GM12878 (cell line): ENCODE measurements around the gene C11orf97. TPM values are rescaled to one million over a fixed set of nuclear protein-coding genes. Genes with fewer than 3 reads are reported as not detected.

ENCODE experiments used
- BCL3 ChIP-seq: IDR thresholded peaks from 2 replicates; pipeline ENCODE4 v1.6.1; 2011; ENCODE audit warnings: borderline replicate concordance, low read depth, mild to moderate bottlenecking, moderate library complexity, low read length; ENCODE audit not compliant: insufficient read depth, poor library complexity, severe bottlenecking
- BHLHE40 ChIP-seq, 2 experiments: fragments of 450-650 bp in 1 of 2; IDR thresholded peaks; 2 replicates each; pipeline ENCODE4 v1.6.1; 2011 to 2017; ENCODE audit warnings: low read depth in 2 of 2, borderline replicate concordance in 1 of 2, improper control_type of control experiment in 1 of 2, low read length in 1 of 2, mild to moderate bottlenecking in 1 of 2
- BMI1 ChIP-seq: fragments of 450-650 bp; IDR thresholded peaks from 2 replicates; pipeline ENCODE4 v1.6.1; 2016; ENCODE audit warnings: mild to moderate bottlenecking, moderate library complexity, borderline replicate concordance
- CBX3 ChIP-seq: fragments of 200-600 bp; sonication (generic); IDR thresholded peaks from 2 replicates; pipeline ENCODE4 v1.6.1; 2016; ENCODE audit warnings: low read depth, borderline replicate concordance
- CREB1 ChIP-seq: IDR thresholded peaks from 2 replicates; pipeline ENCODE4 v1.6.1; 2012; ENCODE audit warnings: low read depth, mild to moderate bottlenecking, inconsistent platforms
- ESRRA ChIP-seq: IDR thresholded peaks from 2 replicates; pipeline ENCODE4 v1.6.1; 2012; ENCODE audit warnings: mild to moderate bottlenecking, low read length, improper control_type of control experiment
- FOXM1 ChIP-seq: IDR thresholded peaks from 2 replicates; pipeline ENCODE4 v1.6.1; 2012; ENCODE audit warnings: low read depth, mild to moderate bottlenecking, inconsistent platforms, low read length, moderate library complexity
- HDAC2 ChIP-seq: fragments of 200-600 bp; sonication (generic); IDR thresholded peaks from 2 replicates; pipeline ENCODE4 v1.6.1; 2017
- HDGF ChIP-seq: fragments of 450-650 bp; IDR thresholded peaks from 2 replicates; pipeline ENCODE4 v1.6.1; 2016; ENCODE audit warnings: antibody characterized with exemption
- KLF5 ChIP-seq: fragments of 450-650 bp; IDR thresholded peaks from 2 replicates; pipeline ENCODE4 v1.6.1; 2014; ENCODE audit warnings: mild to moderate bottlenecking; ENCODE audit not compliant: partially characterized antibody
- MEF2A ChIP-seq: IDR thresholded peaks from 2 replicates; pipeline ENCODE4 v1.6.1; 2011; ENCODE audit warnings: low read depth, mild to moderate bottlenecking, low read length, moderate library complexity; ENCODE audit not compliant: insufficient read depth
- MEF2B ChIP-seq: fragments of 450-650 bp; IDR thresholded peaks from 2 replicates; pipeline ENCODE4 v1.6.1; 2018; ENCODE audit warnings: mild to moderate bottlenecking, moderate library complexity; ENCODE audit not compliant: partially characterized antibody, poor library complexity, severe bottlenecking
- MTA3 ChIP-seq: IDR thresholded peaks from 2 replicates; pipeline ENCODE4 v1.6.1; 2012; ENCODE audit warnings: low read length, inconsistent platforms, borderline replicate concordance
- MXI1 ChIP-seq: fragments of 150-350 bp; IDR thresholded peaks from 2 replicates; pipeline ENCODE4 v1.6.1; 2011; ENCODE audit warnings: low read depth, mild to moderate bottlenecking, inconsistent platforms, low read length, improper control_type of control experiment
- PAX8 ChIP-seq: fragments of 450-650 bp; IDR thresholded peaks from 2 replicates; pipeline ENCODE4 v1.6.1; 2017; ENCODE audit warnings: mild to moderate bottlenecking, moderate library complexity
- RBBP5 ChIP-seq: fragments of 200-600 bp; sonication (generic); conservative IDR thresholded peaks from 2 replicates; pipeline ENCODE4 v1.6.1; 2016
- RFX5 ChIP-seq: IDR thresholded peaks from 2 replicates; pipeline ENCODE4 v1.6.1; 2011; ENCODE audit warnings: low read depth, low read length, improper control_type of control experiment
- SMAD5 ChIP-seq: IDR thresholded peaks from 2 replicates; pipeline ENCODE4 v1.6.1; 2016; ENCODE audit warnings: antibody characterized with exemption, low read depth
- SMC3 ChIP-seq: IDR thresholded peaks from 2 replicates; pipeline ENCODE4 v1.6.1; 2011; ENCODE audit warnings: low read length, improper control_type of control experiment, borderline replicate concordance
- SPI1 ChIP-seq: IDR thresholded peaks from 2 replicates; pipeline ENCODE4 v1.6.1; 2011; ENCODE audit warnings: low read depth, mild to moderate bottlenecking, low read length, moderate library complexity, borderline replicate concordance; ENCODE audit not compliant: insufficient read depth
- TBL1XR1 ChIP-seq: IDR thresholded peaks from 2 replicates; pipeline ENCODE4 v1.6.1; 2012; ENCODE audit warnings: low read depth, low read length, improper control_type of control experiment
- YBX1 ChIP-seq: fragments of 450-650 bp; IDR thresholded peaks from 2 replicates; pipeline ENCODE4 v1.6.1; 2016; ENCODE audit warnings: antibody characterized with exemption
- ZNF217 ChIP-seq: fragments of 450-650 bp; IDR thresholded peaks from 2 replicates; pipeline ENCODE4 v1.6.1; 2017; ENCODE audit warnings: antibody characterized with exemption, mild to moderate bottlenecking
- polyA plus RNA-seq, 11 experiments: library from polyadenylated mRNA; depleted of rRNA in 4 of 11; unstranded in 6 of 11; stranded (reverse) in 5 of 11; fragments of >200 nt; fragmentation: Nextera tagmentation in 4 of 11; fragmentation: Illumina TruSeq in 1 of 11; extraction: Ambion mirVana in 4 of 11; extraction: Trizol in 1 of 11; gene quantifications; 1 replicate in 1 of 11; 2 replicates in 10 of 11; pipeline versions ENCODE4 v1.2.1 to v1.2.3, GENCODE V29; 2011 to 2016; ENCODE audit warnings: inconsistent platforms in 2 of 11, missing spikeins in 2 of 11, low read depth in 1 of 11
- total RNA-seq, 4 experiments: library from RNA; depleted of rRNA in 3 of 4; stranded (reverse); fragments of >200 nt in 3 of 4; fragmentation: Illumina TruSeq in 1 of 4; extraction: Trizol in 1 of 4; gene quantifications; 2 replicates each; pipeline versions ENCODE4 v1.2.1 to v1.2.3, GENCODE V29; 2013 to 2021
- TF ChIP-seq, protein P1 (sequence below): fragments of 150-350 bp; IDR thresholded peaks from 2 replicates; pipeline ENCODE4 v1.6.1; 2014; ENCODE audit warnings: mild to moderate bottlenecking, low read depth, low read length
- TF ChIP-seq, protein P2 (sequence below): fragments of 450-650 bp; formaldehyde crosslinking; IDR thresholded peaks from 2 replicates; pipeline ENCODE4 v1.4.0; 2020; ENCODE audit warnings: mild to moderate bottlenecking, moderate library complexity

Gene C11orf97
- total and polyA plus RNA-seq, 10 of the 15 experiments (the other 5 are each of a cell fraction or from before 2014, with no cell fraction given), result not detected

GRCh38 chr11:94472916-94473799 is 39.1 kb upstream of the C11orf97 start (continued):
- TF ChIP-seq BCL3 (no peak), CREB1 (peak; percentile 60; the same call in 1 of the 2 replicates), RBBP5 (no peak), RFX5 (no peak), ESRRA (no peak), ZNF217 (peak; percentile 84), BMI1 (peak; percentile 84), KLF5 (no peak), PAX8 (no peak), BHLHE40 (IDR thresholded peaks at IDR 0.05; ENCODE audit: borderline replicate concordance in 1 of 2, low read depth in 2 of 2, low read length in 1 of 2) (peak; percentile 64 to 78; a peak in 3 of 4 replicates), YBX1 (no peak), SMAD5 (no peak), MEF2A (peak; percentile 82), CBX3 (no peak), MEF2B (peak; percentile 78), FOXM1 (peak; percentile 93; the same call in 1 of the 2 replicates), SPI1 (no peak), MXI1 (peak; percentile 75; the same call in 1 of the 2 replicates), SMC3 (no peak; the same call in 1 of the 2 replicates), HDGF (no peak; the same call in 1 of the 2 replicates), MTA3 (no peak; the same call in 1 of the 2 replicates), TBL1XR1 (peak; percentile 74; the same call in 1 of the 2 replicates), HDAC2 (no peak)
- TF ChIP-seq, protein P1, sequence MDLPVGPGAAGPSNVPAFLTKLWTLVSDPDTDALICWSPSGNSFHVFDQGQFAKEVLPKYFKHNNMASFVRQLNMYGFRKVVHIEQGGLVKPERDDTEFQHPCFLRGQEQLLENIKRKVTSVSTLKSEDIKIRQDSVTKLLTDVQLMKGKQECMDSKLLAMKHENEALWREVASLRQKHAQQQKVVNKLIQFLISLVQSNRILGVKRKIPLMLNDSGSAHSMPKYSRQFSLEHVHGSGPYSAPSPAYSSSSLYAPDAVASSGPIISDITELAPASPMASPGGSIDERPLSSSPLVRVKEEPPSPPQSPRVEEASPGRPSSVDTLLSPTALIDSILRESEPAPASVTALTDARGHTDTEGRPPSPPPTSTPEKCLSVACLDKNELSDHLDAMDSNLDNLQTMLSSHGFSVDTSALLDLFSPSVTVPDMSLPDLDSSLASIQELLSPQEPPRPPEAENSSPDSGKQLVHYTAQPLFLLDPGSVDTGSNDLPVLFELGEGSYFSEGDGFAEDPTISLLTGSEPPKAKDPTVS, result no peak
- TF ChIP-seq, protein P2, sequence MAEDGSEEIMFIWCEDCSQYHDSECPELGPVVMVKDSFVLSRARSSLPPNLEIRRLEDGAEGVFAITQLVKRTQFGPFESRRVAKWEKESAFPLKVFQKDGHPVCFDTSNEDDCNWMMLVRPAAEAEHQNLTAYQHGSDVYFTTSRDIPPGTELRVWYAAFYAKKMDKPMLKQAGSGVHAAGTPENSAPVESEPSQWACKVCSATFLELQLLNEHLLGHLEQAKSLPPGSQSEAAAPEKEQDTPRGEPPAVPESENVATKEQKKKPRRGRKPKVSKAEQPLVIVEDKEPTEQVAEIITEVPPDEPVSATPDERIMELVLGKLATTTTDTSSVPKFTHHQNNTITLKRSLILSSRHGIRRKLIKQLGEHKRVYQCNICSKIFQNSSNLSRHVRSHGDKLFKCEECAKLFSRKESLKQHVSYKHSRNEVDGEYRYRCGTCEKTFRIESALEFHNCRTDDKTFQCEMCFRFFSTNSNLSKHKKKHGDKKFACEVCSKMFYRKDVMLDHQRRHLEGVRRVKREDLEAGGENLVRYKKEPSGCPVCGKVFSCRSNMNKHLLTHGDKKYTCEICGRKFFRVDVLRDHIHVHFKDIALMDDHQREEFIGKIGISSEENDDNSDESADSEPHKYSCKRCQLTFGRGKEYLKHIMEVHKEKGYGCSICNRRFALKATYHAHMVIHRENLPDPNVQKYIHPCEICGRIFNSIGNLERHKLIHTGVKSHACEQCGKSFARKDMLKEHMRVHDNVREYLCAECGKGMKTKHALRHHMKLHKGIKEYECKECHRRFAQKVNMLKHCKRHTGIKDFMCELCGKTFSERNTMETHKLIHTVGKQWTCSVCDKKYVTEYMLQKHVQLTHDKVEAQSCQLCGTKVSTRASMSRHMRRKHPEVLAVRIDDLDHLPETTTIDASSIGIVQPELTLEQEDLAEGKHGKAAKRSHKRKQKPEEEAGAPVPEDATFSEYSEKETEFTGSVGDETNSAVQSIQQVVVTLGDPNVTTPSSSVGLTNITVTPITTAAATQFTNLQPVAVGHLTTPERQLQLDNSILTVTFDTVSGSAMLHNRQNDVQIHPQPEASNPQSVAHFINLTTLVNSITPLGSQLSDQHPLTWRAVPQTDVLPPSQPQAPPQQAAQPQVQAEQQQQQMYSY (CRISPR knock-in tag), result no peak
